DMS153 treated with DMSO at 0.1 percent for 48 hours (cell line): ENCODE measurements around the gene GYPC.
"Not testable (repeated sequence)": the region's sequence is repeated elsewhere in the genome, so short reads cannot be mapped to it uniquely, and the experiment has no call there.

Source experiments
- DNase-seq: peaks from one replicate; lab custom pipeline; 2025; ENCODE audit not compliant: unreplicated experiment; lab: John Stamatoyannopoulos, UW

GYPC gene

DNA sequence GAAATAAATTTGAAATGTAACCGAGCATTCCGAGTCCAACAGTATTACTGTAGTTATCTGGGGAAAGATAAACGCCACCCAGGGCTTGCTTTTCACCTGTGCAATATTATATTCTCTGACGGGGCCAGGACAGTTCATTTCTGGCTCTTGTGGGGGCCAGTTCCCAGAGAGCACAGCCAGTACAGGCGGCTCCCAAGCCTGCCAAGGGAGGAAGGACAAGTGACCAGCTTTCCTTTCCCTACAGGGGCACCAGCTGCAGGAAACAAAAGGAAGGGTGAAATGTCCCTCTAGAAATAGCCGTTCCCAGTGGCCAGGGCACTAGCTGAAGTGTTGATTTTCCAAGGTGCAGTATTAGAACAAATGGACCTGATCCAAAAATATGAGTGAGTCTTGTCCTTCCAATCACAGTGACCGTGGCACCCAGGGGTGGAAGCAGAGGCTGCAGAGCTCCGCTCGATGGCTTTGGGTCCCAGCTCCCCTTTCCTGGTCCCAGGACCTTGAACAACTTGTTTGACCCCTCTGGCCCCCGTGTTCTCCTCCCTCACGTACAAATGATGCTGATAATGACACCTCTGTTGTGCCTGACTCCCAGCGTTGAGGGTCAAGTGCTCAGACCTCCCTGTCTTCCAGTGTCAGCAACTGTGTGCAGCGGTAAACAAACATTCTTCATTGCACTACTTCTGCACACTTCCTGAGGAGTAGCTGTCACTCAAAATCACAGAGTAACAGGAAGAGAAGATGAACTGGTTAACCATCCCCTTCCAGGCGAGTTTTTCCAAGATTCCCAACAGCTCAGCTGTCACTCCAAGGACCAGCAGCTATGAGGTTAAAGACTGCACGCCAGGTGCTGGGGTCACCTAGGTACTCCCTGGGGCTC is 40.9 kb downstream of the GYPC start:
- no peak for DNase-seq

DNA sequence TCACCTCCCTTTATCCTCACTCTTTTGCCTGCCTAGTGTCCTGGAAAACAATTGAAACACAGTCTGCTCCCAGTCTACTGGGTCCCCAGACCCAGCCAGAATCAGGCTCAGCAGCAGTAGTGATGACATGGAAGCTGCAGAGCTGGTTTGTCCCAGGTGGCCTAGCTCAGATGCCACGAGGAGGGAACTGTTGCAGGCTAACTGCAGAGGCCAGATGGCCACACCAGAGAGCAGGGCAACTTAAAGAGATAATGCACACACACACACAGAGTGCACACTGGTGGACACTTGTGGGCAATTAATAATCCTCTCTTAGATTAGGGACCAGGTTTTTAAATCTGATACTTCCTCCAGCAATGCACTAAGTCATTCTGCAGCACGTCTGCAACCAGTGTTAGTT is 42.4 kb downstream of the GYPC start:
- no peak for DNase-seq

DNA sequence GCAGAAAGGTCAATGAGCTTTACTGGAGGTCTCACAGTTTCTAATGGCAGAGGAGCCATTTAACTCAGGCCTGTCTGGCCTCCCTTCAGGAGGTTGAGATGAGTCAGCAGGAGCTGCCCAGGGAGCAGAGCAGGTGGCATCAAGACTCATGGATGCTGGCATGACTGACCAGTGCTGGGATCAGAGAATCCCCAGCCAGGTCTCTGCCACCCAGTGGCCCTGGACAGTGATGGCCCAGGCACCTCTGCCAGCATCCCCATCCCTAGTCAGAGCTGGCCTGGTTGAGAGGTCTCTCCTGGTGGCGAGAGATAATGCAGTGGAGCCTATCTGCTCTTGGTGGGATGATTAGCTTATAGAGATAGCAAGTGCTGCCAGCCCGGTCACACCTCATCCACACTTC is 43.1 kb downstream of the GYPC start:
- no peak for DNase-seq

DNA sequence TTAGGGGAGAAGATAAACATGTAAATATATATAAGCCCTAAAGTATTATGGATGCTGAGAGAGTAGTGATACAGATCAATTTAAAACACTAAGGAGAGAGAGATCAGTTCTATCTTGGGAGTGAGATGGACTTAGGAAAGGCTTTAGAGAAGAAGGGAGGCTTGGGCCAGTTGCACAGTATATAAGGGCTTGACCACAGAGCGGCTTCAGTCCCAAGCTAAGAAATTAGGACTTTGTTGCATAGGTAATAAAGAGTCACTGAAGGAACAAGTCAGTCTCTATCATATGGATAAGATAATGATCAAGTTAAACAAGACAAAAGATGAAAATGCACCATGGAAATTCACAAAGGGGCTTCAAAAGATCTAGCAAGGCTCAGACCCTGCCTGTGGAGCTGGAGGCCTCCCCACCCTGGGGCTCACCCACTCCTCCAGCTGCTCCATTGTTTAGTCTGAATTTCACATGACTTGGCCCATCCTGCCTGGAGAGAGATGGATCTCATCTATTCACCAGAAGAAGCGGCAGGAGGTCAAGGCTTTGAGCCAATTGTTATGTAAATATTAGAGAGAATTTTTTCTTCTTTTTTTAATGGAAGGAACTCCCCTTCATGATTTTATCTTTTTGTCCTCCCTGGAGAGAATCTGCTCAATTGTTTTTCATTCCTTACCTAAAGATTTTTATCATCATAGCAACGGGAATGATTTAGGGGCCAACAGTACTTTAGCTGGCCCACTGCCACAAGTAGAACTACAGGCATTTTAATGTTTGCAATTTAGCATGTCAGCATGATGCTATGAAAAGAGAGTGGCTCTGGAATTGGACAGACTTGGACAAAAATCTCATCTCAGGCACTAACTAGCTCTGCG is 44.0 kb downstream of the GYPC start:
- no peak for DNase-seq

DNA sequence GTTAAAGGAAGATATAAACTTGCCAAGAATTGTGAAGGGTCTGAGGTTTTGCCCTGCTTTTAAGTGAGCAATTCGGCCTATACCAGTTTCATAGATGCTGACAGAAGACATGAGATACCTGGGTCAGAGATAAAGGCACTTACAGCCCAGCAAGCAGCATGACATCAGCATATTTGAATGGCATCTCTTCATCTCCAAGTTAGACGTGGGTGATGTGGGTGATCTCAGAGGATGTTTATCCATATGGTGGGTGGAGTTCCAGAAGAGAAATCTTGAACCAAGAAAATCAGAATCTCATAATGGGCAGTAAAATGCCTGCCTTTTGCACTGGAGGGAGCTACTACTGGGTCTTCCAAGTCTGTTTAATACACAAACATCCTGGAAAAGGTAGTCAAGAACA is 44.7 kb downstream of the GYPC start:
- DNase-seq: no peak

DNA sequence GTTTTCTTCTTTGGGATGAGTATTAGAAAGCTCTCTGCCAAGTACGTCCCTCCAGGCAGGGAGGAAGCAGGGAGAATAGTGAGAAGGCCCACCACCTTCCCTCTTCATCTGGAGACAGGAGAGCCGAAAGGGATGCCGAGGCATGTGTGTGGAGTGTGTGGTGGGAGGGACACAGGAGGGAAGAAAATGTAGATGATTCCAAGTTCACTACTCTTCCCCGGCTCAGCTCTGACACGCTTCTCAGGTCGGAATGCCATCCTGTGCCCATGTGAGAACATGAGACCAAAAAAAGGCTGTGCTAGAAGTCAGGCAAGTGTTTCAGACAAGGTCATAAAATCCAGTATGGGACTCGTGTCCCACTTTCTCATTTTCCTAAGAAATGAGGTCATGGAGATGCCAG is 47.4 kb downstream of the GYPC start:
- DNase-seq: no peak

DNA sequence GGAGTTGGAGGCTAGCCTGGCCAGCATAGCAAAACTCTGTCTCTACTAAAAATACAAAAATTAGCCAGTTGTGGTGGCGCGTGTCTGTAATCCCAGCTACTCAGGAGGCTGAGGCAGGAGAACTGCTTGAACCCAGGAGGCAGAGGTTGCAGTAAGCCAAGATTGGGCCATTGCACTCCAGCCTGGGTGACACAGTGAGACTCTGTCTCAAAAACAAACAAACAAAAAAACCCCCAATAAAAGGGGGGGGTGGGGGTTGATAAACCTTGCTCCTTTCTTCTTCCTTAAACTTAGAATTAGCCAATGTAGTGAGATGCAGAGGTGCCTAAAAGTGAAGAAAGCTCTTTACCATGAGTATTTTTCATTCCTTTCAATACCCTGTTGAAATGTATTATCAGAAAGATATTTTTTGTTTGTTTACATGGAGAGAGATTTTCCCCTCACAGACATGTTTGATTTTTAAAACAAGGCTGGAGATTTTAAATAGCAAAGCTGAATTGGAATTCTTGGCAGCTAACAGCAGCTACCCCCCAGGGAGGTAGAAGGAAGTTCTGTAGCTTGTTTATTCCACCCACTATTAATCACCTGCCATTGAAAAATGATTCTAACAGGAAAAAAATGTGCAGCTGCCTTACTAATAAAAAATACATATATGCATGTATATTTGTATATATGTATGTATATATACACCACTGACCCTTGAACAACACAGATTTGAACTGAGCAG is 48.6 kb downstream of the GYPC start:
- DNase-seq: no peak

DNA sequence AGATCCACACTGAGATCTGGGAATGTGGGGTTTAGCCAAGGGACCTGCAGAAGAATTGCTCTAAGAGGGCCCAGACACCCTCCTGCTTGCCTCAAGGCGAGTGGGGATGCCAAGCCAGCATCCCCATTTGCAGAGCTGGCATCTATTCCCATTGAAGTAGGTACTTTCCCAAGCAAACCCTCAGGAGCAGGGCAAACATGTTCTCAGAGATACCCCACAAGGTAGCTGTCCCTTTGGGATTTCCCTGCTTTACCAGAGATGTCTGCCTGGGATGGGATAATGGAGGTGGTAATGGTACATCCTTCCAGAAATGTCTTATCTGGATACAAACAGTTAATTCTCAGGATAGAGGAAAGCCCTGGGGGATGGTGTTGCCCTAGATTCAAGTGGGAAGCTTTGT is 51.2 kb downstream of the GYPC start:
- no peak for DNase-seq

DNA sequence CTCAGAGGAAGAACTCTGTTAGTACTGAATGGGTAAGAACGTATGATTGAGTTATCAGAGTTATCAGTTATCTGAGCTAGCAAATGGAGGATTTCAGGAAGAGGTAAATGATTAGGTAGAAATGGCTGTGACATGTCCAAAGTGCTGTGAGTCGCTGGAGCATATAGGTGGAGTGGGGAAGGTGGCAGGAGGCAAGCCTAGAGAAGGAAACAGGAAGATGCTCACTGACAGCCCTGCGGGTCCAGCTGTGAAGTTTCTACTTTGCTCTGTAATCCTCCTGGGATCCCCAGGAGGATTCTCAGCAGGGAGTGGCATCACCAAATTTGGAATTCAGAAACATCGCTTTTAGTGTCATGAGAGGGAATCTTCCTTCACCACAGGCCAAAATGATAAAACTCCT is 52.0 kb downstream of the GYPC start:
- DNase-seq: no peak

DNA sequence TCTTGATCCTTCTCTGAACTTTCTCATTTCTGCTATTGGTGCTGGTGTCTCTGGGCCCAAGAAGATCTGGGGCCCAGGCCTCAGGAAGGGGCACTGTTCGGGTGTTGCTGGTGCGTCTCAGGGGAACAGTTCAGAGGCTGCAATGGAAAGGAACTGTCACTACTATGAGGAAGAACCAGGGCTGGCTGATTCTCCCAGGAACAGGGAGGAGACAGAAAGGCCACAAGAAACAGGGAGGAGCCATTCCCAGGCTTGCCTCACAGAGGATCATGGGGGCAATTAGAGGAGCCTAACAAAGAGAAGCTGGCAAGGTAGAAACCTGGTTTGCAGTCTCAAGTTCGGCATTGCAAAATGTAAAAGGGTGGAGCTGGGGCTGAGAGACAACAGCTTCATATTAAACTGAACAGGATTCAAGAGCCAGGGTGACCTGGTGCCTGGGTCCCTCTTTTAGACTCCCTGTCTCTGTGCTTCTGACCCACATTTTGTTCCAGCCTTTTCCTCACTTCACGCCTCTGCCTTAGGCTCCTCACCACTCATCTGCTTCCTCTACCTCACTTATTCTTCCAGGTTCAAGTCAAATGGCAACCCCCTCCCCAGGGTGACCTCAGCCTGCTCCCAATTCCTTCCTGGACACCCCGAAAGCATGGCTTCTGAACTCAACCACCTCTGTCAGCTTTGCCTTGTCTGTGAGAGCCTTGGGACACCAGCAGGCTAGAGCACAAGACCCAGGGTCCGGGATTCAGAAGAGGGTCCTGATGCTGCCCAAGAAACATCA is 58.4 kb downstream of the GYPC start:
- DNase-seq: no peak

DNA sequence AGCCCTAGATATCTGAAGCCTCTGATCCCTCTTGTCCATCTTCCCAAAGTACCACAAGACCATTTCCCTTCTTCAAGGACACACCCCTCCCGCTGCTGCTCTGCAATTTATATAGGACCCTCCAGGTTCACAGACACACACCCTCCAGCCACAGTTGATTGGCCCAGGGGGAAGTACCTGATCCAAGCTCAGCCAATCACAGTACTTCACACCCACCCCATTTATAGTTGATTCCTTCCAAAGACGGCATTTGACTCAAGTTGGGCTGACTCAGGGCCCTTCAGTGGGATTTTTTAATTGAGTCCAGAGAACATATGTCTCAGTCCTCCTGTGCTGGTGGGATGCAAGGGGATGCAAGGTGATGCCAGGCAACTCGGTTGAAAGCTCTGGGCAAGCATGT is 59.2 kb downstream of the GYPC start:
- DNase-seq: no peak

DNA sequence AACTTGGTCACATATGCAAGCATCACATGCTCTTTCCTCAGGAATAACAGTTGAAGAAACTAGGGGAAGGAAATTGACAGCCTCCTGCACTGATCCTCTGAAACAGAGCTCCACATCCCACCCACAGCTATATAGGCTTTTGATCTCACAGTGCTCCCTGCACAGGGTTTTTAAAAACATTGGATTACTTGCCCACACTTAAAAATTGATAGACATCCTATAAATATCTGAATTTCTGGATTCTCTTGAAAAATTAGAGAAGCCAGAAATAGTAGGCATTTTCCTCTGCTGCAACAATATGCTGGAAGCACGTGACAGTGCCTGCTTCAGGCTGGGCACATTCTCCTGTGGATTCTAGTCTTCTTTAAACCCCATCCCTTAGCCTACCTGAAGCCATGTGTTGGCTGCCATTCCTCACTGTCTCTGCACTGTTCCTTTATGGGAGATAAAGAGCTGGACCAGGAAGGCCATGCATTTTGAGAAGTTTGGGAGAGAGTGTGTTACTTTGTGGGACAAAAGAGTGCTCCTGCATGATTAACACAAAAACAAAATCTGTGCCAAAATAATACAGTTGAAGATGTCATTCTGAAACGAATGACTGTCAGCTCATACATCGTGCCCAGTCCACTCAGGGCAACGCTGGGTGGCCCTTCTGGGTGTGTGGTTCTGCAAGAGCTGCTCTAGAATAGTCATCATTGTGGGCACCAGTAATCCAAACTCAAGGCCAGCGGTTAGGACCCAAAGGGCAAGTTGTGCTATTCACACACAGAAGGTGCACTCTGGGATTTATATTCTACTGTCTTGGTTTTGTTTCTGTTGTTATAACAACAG is 59.8 kb downstream of the GYPC start:
- DNase-seq: no peak

DNA sequence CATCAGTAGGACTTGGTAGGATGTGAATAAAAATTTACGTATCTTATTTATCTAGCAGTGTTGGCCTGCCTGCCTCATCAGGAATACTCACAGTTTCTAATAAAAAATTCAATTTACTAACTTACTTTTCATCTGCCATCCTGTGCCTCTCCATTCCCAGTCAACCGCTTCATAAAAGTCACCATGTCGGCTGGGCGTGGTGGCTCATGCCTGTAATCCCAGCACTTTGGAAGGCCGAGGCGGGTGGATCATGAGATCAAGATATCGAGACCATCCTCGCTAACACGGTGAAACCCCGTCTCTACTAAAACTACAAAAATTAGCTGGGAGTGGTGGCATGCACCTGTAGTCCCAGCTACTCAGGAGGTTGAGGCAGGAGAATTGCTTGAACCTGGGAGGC is 61.3 kb downstream of the GYPC start:
- not testable (repeated sequence) for DNase-seq

DNA sequence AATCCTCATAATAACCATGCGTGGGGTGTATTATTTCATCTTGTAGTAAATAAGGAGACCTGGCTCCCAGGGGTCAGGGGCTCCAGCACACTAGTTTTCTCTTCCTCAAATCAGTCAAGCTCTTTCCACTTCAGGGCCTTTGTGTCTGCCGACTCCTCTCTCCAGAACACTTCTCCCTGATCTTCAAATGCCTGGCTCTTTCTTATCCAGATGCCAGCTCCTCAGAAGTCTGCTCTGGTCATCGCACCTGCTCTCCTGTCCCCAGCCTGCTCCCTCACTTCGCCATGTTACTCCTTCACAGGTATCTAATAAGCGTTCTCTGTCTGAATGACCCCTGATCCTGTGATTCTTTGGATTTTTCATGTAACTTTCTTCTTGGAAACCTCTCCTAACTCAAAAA is 62.0 kb downstream of the GYPC start:
- DNase-seq: no peak

DNA sequence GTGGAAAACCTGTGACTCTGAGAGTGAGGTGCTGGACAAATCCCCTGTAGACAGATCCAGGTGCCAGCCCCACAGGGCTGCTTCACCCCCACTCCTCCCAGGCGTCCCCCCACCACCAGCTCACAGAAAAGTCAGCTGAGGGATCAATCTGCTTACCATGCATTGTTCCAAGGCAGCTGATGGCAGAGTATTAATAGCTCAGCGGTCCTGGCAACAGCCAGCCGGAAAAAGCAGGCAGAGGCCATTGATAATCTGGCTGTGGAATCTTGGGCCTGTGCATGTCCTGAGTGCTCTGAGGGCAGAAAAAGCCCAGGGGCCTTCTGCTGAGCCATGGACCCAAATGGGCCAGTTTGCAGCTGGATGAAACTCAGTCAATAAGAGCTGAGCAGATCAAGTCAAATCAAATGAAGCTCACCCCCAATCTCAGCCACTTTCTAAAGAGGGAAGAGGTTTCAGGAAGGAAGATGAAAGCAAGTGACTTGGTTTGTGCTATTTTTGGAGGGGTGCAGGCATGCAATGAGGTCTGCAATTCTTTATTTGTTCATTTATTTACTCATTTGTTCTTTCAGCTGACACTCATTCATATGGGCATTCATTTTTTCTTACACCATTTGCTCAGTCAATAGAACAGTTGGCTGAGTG is 63.4 kb downstream of the GYPC start:
- no peak for DNase-seq

DNA sequence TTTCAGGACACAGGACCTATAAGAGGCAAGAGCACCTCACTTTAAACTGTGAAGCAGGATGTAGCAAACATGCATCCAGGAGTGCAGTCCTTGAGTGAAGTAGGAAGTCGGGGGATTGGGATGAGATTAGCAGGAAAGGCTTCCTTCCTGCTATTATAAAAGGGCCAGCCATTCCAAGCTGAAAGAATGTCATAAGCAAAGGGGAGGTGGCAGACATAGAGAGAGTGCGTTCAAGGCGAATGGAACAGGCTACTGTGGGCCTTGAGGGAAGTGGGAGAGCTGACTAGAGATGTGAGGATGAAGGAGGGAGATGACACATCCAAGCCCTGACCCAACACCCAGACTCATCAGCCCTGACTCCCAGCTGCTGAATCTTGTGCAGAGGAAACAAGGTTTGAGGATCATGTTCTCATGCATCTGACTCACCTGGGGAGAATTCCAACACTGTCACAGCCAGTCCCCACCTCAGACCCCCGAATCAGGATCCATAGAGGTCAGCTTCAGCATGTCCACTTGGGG is 63.9 kb downstream of the GYPC start:
- DNase-seq: no peak

DNA sequence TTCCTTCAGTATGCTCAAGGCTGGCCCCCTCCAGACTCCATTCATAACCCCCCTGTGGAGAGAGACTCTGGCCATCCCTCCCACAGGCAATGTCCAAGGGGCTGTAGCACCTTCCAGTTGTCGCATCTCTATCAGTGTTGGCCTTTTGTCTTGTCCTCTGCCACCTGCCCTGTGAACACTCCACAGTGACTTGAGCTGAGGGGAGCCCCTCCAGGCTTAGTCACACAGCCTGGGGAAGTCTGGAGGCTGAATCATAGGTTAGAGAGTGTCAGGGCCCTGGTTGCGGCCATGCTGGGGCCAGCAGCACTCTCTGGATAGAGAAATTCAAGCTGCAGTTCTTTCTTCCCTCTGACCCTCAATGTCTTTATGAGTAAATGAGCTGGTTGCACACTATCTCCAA is 64.7 kb downstream of the GYPC start:
- DNase-seq: no peak

DNA sequence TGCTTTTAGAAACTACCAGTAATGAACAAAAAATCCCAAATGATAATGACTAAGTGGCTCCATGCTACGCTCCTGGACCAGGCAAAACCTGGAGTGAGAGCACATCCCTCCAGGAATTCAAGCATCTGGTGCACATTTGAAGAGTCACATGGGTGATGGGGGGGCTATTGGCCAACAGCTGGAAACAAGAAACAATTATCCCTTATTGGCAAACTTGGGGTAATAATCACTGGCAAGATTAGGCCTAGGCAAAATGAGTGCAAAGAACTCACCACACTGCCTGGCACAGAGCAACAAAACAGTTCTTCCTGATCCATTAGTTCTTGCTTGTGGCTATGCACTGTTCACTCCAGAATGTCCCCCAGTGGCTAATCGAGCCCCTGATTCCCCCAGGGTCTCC is 66.1 kb downstream of the GYPC start:
- DNase-seq: no peak

DNA sequence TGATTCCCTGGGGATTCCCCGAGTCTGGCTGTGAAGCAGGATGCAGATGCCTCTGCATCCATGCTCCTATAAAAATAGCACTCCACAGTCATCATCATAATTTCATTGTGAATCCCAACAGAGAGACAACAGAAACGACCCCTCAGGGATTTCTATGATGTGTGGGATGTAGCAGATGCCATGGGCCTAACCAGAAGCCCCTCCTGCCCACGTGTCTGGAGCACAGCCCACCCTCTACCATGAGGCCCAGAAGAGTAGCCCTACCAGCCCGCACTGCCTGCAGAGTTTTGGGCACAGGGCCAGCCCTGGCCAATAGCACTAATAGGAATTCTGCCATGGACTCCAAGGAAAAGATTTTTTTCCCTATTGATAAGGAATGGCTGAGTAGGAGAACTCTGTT is 66.6 kb downstream of the GYPC start:
- DNase-seq: no peak
